NCI-H128 (cell line): ENCODE results near the gene NHS.

ENCODE experiments used
- DNase-seq: peaks from one replicate; lab custom pipeline; 2025; ENCODE audit not compliant: unreplicated experiment; lab: John Stamatoyannopoulos, UW

NHS gene

GRCh38 chrX:17403972-17404371, 29.0 kb downstream of the NHS start:
- DNase-seq = no peak

- no peak for DNase-seq
Measured at GRCh38 chrX:17405225-17405969, 30.4 kb downstream of the NHS start.

- DNase-seq = no peak
Measured at GRCh38 chrX:17409566-17410290, 34.7 kb downstream of the NHS start.

- DNase-seq = no peak
Measured at GRCh38 chrX:17410651-17411050, 35.7 kb downstream of the NHS start.

GRCh38 chrX:17411205-17411604, 36.2 kb downstream of the NHS start:
- no peak for DNase-seq

GRCh38 chrX:17412692-17413091, 37.7 kb downstream of the NHS start:
- no peak for DNase-seq

GRCh38 chrX:17413228-17413627, 38.2 kb downstream of the NHS start:
- DNase-seq = no peak

- DNase-seq = no peak
Measured at GRCh38 chrX:17414027-17414658, 39.1 kb downstream of the NHS start.

GRCh38 chrX:17414839-17415238, 39.8 kb downstream of the NHS start:
- DNase-seq = no peak

GRCh38 chrX:17415242-17415810, 40.3 kb downstream of the NHS start:
- no peak for DNase-seq

- DNase-seq = no peak
Measured at GRCh38 chrX:17417372-17417771, 42.4 kb downstream of the NHS start.

GRCh38 chrX:17425136-17425535, 50.1 kb downstream of the NHS start:
- no peak for DNase-seq

- no peak for DNase-seq
Measured at GRCh38 chrX:17425551-17425950, 50.6 kb downstream of the NHS start.

GRCh38 chrX:17431171-17431570, 56.2 kb downstream of the NHS start:
- no peak for DNase-seq

- no peak for DNase-seq
Measured at GRCh38 chrX:17432158-17432557, 57.2 kb downstream of the NHS start.

- no peak for DNase-seq
Measured at GRCh38 chrX:17433965-17434364, 59.0 kb downstream of the NHS start.

GRCh38 chrX:17435476-17435875, 60.5 kb downstream of the NHS start:
- DNase-seq = no peak

GRCh38 chrX:17438221-17438620, 63.2 kb downstream of the NHS start:
- DNase-seq = no peak

GRCh38 chrX:17440258-17440657, 65.3 kb downstream of the NHS start:
- no peak for DNase-seq

- DNase-seq = no peak
Measured at GRCh38 chrX:17440836-17441235, 65.8 kb downstream of the NHS start.

GRCh38 chrX:17441965-17442364, 67.0 kb downstream of the NHS start:
- DNase-seq = no peak

GRCh38 chrX:17442898-17443297, 67.9 kb downstream of the NHS start:
- DNase-seq = no peak
